Right lobe of liver (tissue), 6 donors: ENCODE measurements around the gene ATP2B3. TPM values are rescaled to one million over a fixed set of nuclear protein-coding genes. Genes with fewer than 3 reads are reported as not detected.
A peak's percentile ranks its signal among the peaks of the same experiment; 100 is the strongest.

Experiments
- ATAC-seq, 4 donors: fragments of 200-7000 bp; cut with Tn5 transposase; one replicate each; pipeline ENCODE4 v1.9.1; 2020; ENCODE audit warnings: mild to moderate bottlenecking in 4 of 4, moderate library complexity in 4 of 4
- DNase-seq, 3 donors: peaks; one replicate each; pipeline ENCODE4 v3.0.0-alpha.2; 2020
- H3K27ac ChIP-seq, 3 donors: fragments of 200-600 bp; one replicate each; pipeline ENCODE4 v1.8.0; 2022
- H3K27me3 ChIP-seq, 2 donors: fragments of 200-600 bp; one replicate each; pipeline ENCODE4 v1.8.0; 2022
- H3K36me3 ChIP-seq, 4 donors: fragments of 200-600 bp; sonication (generic) in 1 of 4; one replicate each; pipeline versions ENCODE4 v1.5.1 to v1.8.0; 2017 to 2022; ENCODE audit warnings: control low read depth in 1 of 4
- H3K4me1 ChIP-seq, 4 donors: fragments of 200-600 bp; sonication (generic) in 1 of 4; one replicate each; pipeline versions ENCODE4 v1.5.1 to v1.8.0; 2017 to 2022; ENCODE audit warnings: control low read depth in 1 of 4
- H3K4me3 ChIP-seq, 3 donors: fragments of 200-600 bp; one replicate each; pipeline ENCODE4 v1.8.0; 2022
- H3K9me3 ChIP-seq, 4 donors: fragments of 200-600 bp; sonication (generic) in 1 of 4; one replicate each; pipeline versions ENCODE4 v1.5.1 to v1.8.0; 2017 to 2022; ENCODE audit warnings: control low read depth in 1 of 4
- POLR2A ChIP-seq: fragments of 450-650 bp; IDR thresholded peaks from one replicate; pipeline ENCODE4 v1.6.1; 2017; ENCODE audit warnings: antibody characterized with exemption, mild to moderate bottlenecking
- WGBS: methylation state at CpG from one replicate; pipeline ENCODE4 v1.1.6; 2018; ENCODE audit warnings: low coverage, low lambda C conversion rate; ENCODE audit not compliant: insufficient coverage; ENCODE audit errors: missing lambda C conversion rate; 5-methylcytosine and 5-hydroxymethylcytosine counted together
- intact Hi-C, 2 donors: fragments of 100-400 bp; cut with DNase I; formaldehyde crosslinking; loops; one replicate each; pipeline versions ENCODE4 v1.11.2 to v1.14.1; 2022
- total RNA-seq, 6 experiments: library from RNA; depleted of rRNA in 2 of 6; stranded (reverse); fragments of >200 nt in 2 of 6; fragmentation: NEBNext Ultra II Directional in 3 of 6; extraction: Animal tissue kit (Norgen Biotek cat#: 25700) in 3 of 6; gene quantifications; one replicate each; pipeline versions ENCODE4 v1.1.0 to v1.2.4, GENCODE V29; 2016 to 2023
- TF ChIP-seq, protein P1 (sequence below), 4 donors: fragments of 200-600 bp in 3 of 4; fragments of 450-650 bp in 1 of 4; IDR thresholded peaks; one replicate each; pipeline versions ENCODE4 v1.5.1 to v1.8.0; 2016 to 2022; ENCODE audit warnings: antibody characterized with exemption in 4 of 4, mild to moderate bottlenecking in 2 of 4
- donor health status: DM: no; HTN: yes; CAD: no.
- donor health status: DM: no; HTN: no; CAD: no.
- donor health status: DM: no; HTN: no; CAD: no.
- donor health status: DM: no; HTN: yes; CAD: no.
- donor health status: DM: no; HTN: yes; CAD: no.

Gene ATP2B3
- total RNA-seq, 6 experiments from 2014 or later = 0.07 TPM; not detected in 5

DNA sequence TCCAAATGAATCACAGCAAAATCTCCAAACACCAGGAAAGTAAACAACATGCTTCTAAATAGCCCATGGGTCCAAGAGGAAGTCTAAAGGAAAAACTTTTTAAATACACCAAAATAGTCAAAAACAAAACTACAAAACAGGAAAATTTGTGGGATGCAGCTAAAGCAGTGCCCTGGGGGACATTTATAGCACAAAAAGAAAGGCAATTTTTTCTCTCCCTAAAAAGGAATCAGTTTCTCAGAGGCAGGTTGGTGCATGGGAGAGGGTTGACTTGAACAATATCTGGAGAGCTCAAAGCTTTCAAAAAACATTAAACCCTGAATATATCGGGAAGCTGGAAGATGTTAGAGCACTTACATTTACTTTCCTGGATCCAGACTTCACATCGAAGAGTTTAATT lies 113.9 kb downstream of the ATP2B3 start:
- Histone ChIP-seq H3K27ac (no peak overlapping the region), H3K9me3 (no peaks in the 10 kb centered on the region), H3K36me3 (no peaks in the 10 kb centered on the region), H3K27me3 (no peaks in the 10 kb centered on the region), H3K4me1 (peaks cover 0 to 10% (median 0%) of the 10 kb centered on the region in 4 donors), H3K4me3 (no peak overlapping the region)
- no peak for TF ChIP-seq POLR2A
- TF ChIP-seq, protein P1, sequence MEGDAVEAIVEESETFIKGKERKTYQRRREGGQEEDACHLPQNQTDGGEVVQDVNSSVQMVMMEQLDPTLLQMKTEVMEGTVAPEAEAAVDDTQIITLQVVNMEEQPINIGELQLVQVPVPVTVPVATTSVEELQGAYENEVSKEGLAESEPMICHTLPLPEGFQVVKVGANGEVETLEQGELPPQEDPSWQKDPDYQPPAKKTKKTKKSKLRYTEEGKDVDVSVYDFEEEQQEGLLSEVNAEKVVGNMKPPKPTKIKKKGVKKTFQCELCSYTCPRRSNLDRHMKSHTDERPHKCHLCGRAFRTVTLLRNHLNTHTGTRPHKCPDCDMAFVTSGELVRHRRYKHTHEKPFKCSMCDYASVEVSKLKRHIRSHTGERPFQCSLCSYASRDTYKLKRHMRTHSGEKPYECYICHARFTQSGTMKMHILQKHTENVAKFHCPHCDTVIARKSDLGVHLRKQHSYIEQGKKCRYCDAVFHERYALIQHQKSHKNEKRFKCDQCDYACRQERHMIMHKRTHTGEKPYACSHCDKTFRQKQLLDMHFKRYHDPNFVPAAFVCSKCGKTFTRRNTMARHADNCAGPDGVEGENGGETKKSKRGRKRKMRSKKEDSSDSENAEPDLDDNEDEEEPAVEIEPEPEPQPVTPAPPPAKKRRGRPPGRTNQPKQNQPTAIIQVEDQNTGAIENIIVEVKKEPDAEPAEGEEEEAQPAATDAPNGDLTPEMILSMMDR (IDR thresholded peaks at IDR 0.05) = no peak
- 80% methylated on average over 2 of the region's 2 CpGs for whole genome bisulfite sequencing
- ATAC-seq (no peak), DNase-seq (no peak)
- intact Hi-C loops = no loop called here

DNA sequence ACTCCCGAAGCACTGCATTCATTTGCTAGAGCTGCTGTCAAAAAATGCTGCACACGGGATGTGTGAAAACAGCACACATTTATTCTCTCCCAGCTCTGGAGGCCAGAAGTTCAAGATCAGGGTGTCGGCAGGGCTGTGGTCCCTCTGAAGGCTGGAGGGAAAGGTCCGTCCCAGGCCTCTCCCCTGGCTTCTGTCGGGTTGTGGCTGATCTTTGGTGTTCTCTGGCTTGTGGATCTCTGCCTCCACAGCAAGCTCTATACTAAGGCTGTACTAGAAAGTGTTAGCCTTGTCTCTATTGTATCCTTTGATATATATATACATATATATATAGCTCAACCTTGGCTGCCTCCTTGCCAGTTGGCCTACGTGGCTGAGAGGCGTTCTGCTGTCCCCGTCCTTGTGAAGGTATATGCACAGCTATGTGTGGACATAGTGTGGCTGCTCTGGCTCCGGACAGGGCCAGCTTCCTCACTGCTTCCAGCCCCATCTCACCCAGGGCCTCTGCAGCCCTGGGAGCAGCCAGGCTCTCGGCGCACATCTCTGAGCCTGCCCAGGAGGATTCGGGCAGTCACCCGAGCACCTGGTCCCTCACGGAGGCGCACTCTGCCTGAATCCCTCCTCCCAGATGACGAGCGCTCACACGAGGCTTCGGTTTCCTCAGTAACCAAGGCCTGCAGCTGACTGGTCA lies 114.6 kb downstream of the ATP2B3 start:
- H3K4me3 ChIP-seq = no peak overlapping the region
- DNase-seq (peak in 1 of 3 donors; percentile 16), ATAC-seq (no peak)
- no peaks in the 10 kb centered on the region for H3K9me3 ChIP-seq
- 72% methylated on average over 3 of the region's 19 CpGs for WGBS
- no peaks in the 10 kb centered on the region for H3K36me3 ChIP-seq
- H3K27me3 ChIP-seq = no peaks in the 10 kb centered on the region
- peaks cover 0 to 10% (median 0%) of the 10 kb centered on the region in 4 donors for H3K4me1 ChIP-seq
- intact Hi-C loops = no loop called here
- no peak for TF ChIP-seq POLR2A
- TF ChIP-seq, protein P1 (IDR thresholded peaks at IDR 0.05) = no peak
- H3K27ac ChIP-seq = no peak overlapping the region

Other genes starting within 250 kb of the ATP2B3 start
- not detected for gene PNMA6F, start 195.9 kb upstream of the ATP2B3 start, total RNA-seq
- 10 to 100 TPM in 3 of 6 experiments, 1 to 10 TPM in 3; 8.1 to 12.0 (median 10.3) TPM for gene ZNF275, start 183.5 kb upstream of the ATP2B3 start, total RNA-seq
- gene PNMA6E, start 116.3 kb upstream of the ATP2B3 start, total RNA-seq = not detected
- gene ZFP92, start 106.2 kb upstream of the ATP2B3 start, total RNA-seq = 1 to 10 TPM in 1 of 6 experiments, under 1 TPM in 5; 0.31 to 1.4 (median 0.41) TPM
- under 1 TPM in 4 of 6 experiments, not detected in 2; 0.18 to 0.46 (median 0.23) TPM for gene TREX2, start 71.6 kb upstream of the ATP2B3 start, total RNA-seq
- 10 to 100 TPM in 1 of 6 experiments, 1 to 10 TPM in 5; 5.6 to 14.9 (median 8.8) TPM for gene HAUS7, start 47.1 kb upstream of the ATP2B3 start, total RNA-seq
- 100 to 1,000 TPM in 4 of 6 experiments, 10 to 100 TPM in 2; 57.0 to 161 (median 122) TPM for gene BGN, start 22.7 kb upstream of the ATP2B3 start, total RNA-seq
- gene CCNQ, start 81.5 kb downstream of the ATP2B3 start, total RNA-seq = 10 to 100 TPM in 2 of 6 experiments, 1 to 10 TPM in 4; 5.6 to 14.0 (median 7.5) TPM
- 1 to 10 TPM in 2 of 6 experiments, under 1 TPM in 4; 0.33 to 3.9 (median 0.69) TPM for gene DUSP9, start 129.6 kb downstream of the ATP2B3 start, total RNA-seq
- gene PNCK, start 156.2 kb downstream of the ATP2B3 start, total RNA-seq = under 1 TPM in 1 of 6 experiments, not detected in 5; 0.86 TPM
- 1 to 10 TPM; 1.6 to 9.2 (median 2.9) TPM for gene SLC6A8, start 170.3 kb downstream of the ATP2B3 start, total RNA-seq
- gene BCAP31, start 206.7 kb downstream of the ATP2B3 start, total RNA-seq = 100 to 1,000 TPM; 100 to 126 (median 107) TPM
- gene ABCD1, start 207.2 kb downstream of the ATP2B3 start, total RNA-seq = 10 to 100 TPM in 4 of 6 experiments, 1 to 10 TPM in 2; 8.0 to 20.8 (median 10.9) TPM
- 1 to 10 TPM in 3 of 6 experiments, under 1 TPM in 3; 0.55 to 1.7 (median 0.94) TPM for gene PLXNB3, start 246.6 kb downstream of the ATP2B3 start, total RNA-seq